K562 (cell line): ENCODE results near the gene TOMT. TPM values are rescaled to one million over a fixed set of nuclear protein-coding genes. Genes with fewer than 3 reads are reported as not detected.

ENCODE experiments used
- BCOR ChIP-seq: fragments of 450-650 bp; IDR thresholded peaks from 2 replicates; pipeline ENCODE4 v1.6.1; 2016
- CGGBP1 ChIP-seq: fragments of 250-450 bp; sonication (Bioruptor Pico); IDR thresholded peaks from 2 replicates; pipeline ENCODE4 v1.9.0; 2021; ENCODE audit warnings: mild to moderate bottlenecking
- CREB3 ChIP-seq: fragments of 450-650 bp; conservative IDR thresholded peaks from 2 replicates; pipeline ENCODE4 v1.6.1; 2016; ENCODE audit warnings: missing genetic modification characterization, low read depth, mild to moderate bottlenecking, missing compliant biosample characterization, moderate library complexity
- CXXC5 ChIP-seq: fragments of 250-450 bp; sonication (Bioruptor Pico); IDR thresholded peaks from 2 replicates; pipeline ENCODE4 v1.8.0; 2022; ENCODE audit warnings: inconsistent platforms, mild to moderate bottlenecking, moderate library complexity
- ELF2 ChIP-seq: fragments of 250-450 bp; sonication (Bioruptor Pico); IDR thresholded peaks from 2 replicates; pipeline ENCODE4 v1.5.0; 2021; ENCODE audit warnings: mild to moderate bottlenecking
- HDAC8 ChIP-seq: fragments of 450-650 bp; IDR thresholded peaks from 2 replicates; pipeline ENCODE4 v1.6.1; 2016; ENCODE audit warnings: mild to moderate bottlenecking, missing genetic modification characterization, moderate library complexity, missing compliant biosample characterization
- HSF4 ChIP-seq: fragments of 250-450 bp; sonication (Bioruptor Pico); IDR thresholded peaks from 2 replicates; pipeline ENCODE4 v2.1.2; 2022; ENCODE audit warnings: mild to moderate bottlenecking, moderate library complexity, borderline replicate concordance
- KLF6 ChIP-seq: fragments of 250-450 bp; sonication (Bioruptor Pico); IDR thresholded peaks from 2 replicates; pipeline ENCODE4 v1.4.0; 2020; ENCODE audit warnings: mild to moderate bottlenecking, moderate library complexity, borderline replicate concordance
- NR2C1 ChIP-seq, 2 experiments: fragments of 450-650 bp; IDR thresholded peaks; 2 replicates each; pipeline ENCODE4 v1.6.1; 2017; ENCODE audit warnings: mild to moderate bottlenecking in 2 of 2, antibody characterized with exemption in 1 of 2, inconsistent platforms in 1 of 2, missing compliant biosample characterization in 1 of 2, missing genetic modification characterization in 1 of 2
- SAFB2 ChIP-seq: fragments of 200-400 bp; formaldehyde crosslinking; IDR thresholded peaks from 2 replicates; pipeline ENCODE4 v1.6.1; 2018; ENCODE audit warnings: borderline replicate concordance, low read length, low read depth, moderate library complexity; ENCODE audit not compliant: severe bottlenecking
- ZFP30 ChIP-seq: fragments of 250-450 bp; sonication (Bioruptor Pico); IDR thresholded peaks from 2 replicates; pipeline ENCODE4 v1.8.0; 2022; ENCODE audit warnings: moderate library complexity, mild to moderate bottlenecking, inconsistent platforms, borderline replicate concordance
- ZNF655 ChIP-seq: fragments of 250-450 bp; sonication (Bioruptor Pico); IDR thresholded peaks from 2 replicates; pipeline ENCODE4 v1.5.0; 2021
- ZNF740 ChIP-seq, 3 experiments: fragments of 200-800 bp in 1 of 3; sonication (Bioruptor generic) in 1 of 3; sonication (generic) in 1 of 3; formaldehyde crosslinking in 1 of 3; IDR thresholded peaks; 2 replicates each; pipeline versions ENCODE4 v1.6.1 to v1.8.0; 2016 to 2022; ENCODE audit warnings: mild to moderate bottlenecking in 2 of 3, missing compliant biosample characterization in 2 of 3, missing genetic modification characterization in 2 of 3, missing genetic modification reagents in 1 of 3
- polyA plus RNA-seq, 8 experiments: library from polyadenylated mRNA; depleted of rRNA in 4 of 8; stranded (reverse) in 5 of 8; unstranded in 3 of 8; fragments of >200 nt; fragmentation: Nextera tagmentation in 2 of 8; fragmentation: Illumina TruSeq in 1 of 8; extraction: Ambion mirVana in 2 of 8; extraction: Trizol in 1 of 8; gene quantifications; 2 replicates each; pipeline versions ENCODE4 v1.2.1 to v1.2.3, GENCODE V29; 2011 to 2014; ENCODE audit warnings: inconsistent platforms in 1 of 8, missing spikeins in 1 of 8
- total RNA-seq, 7 experiments: library from RNA; depleted of rRNA in 6 of 7; stranded (reverse); fragments of >200 nt in 6 of 7; fragmentation: Illumina TruSeq in 2 of 7; extraction: Trizol in 2 of 7; gene quantifications; 2 replicates each; pipeline versions ENCODE4 v1.2.1 to v1.2.3, GENCODE V29; 2011 to 2021; ENCODE audit warnings: low replicate concordance in 1 of 7
- TF ChIP-seq, protein P1 (sequence below): fragments of 250-450 bp; sonication (Bioruptor Pico); IDR thresholded peaks from 2 replicates; pipeline ENCODE4 v1.4.0; 2020; ENCODE audit warnings: mild to moderate bottlenecking, moderate library complexity
- TF ChIP-seq, protein P2 (sequence below): fragments of 250-450 bp; sonication (Bioruptor Pico); IDR thresholded peaks from 2 replicates; pipeline ENCODE4 v1.8.0; 2022; ENCODE audit warnings: inconsistent platforms
- TF ChIP-seq, protein P3 (sequence below): fragments of 250-450 bp; sonication (Bioruptor Pico); IDR thresholded peaks from 2 replicates; pipeline ENCODE4 v1.8.0; 2022; ENCODE audit warnings: moderate library complexity, mild to moderate bottlenecking, inconsistent platforms

The TOMT gene
- total and polyA plus RNA-seq, 9 of the 15 experiments (the other 6 are each of a cell fraction or from before 2014, with no cell fraction given) = not detected

GRCh38 chr11:72155751-72156150, 50.0 kb downstream of the TOMT start (continued):
- TF ChIP-seq CREB3 (tag) (0 out of 2 replicates have a peak, but pooled peaks have one; percentile 28), BCOR (no peak), CGGBP1 (no peak), ZNF740 (CRISPR knock-in tag; IDR thresholded peaks at IDR 0.05) (no peak), ZNF740 (tag; IDR thresholded peaks at IDR 0.05) (peak in 1 of 2 experiments; percentile 77; a peak in 2 of 4 replicates), HDAC8 (tag) (peak; percentile 87; the same call in 1 of the 2 replicates), ZFP30 (CRISPR knock-in tag) (no peak), ZNF655 (no peak), ELF2 (no peak), NR2C1 (IDR thresholded peaks at IDR 0.05) (no peak), NR2C1 (tag; IDR thresholded peaks at IDR 0.05) (peak; percentile 59), CXXC5 (peak; percentile 43; the same call in 1 of the 2 replicates), SAFB2 (no peak), KLF6 (peak; percentile 49; the same call in 1 of the 2 replicates), HSF4 (CRISPR knock-in tag) (peak; percentile 60; the same call in 1 of the 2 replicates)
- TF ChIP-seq, protein P1, sequence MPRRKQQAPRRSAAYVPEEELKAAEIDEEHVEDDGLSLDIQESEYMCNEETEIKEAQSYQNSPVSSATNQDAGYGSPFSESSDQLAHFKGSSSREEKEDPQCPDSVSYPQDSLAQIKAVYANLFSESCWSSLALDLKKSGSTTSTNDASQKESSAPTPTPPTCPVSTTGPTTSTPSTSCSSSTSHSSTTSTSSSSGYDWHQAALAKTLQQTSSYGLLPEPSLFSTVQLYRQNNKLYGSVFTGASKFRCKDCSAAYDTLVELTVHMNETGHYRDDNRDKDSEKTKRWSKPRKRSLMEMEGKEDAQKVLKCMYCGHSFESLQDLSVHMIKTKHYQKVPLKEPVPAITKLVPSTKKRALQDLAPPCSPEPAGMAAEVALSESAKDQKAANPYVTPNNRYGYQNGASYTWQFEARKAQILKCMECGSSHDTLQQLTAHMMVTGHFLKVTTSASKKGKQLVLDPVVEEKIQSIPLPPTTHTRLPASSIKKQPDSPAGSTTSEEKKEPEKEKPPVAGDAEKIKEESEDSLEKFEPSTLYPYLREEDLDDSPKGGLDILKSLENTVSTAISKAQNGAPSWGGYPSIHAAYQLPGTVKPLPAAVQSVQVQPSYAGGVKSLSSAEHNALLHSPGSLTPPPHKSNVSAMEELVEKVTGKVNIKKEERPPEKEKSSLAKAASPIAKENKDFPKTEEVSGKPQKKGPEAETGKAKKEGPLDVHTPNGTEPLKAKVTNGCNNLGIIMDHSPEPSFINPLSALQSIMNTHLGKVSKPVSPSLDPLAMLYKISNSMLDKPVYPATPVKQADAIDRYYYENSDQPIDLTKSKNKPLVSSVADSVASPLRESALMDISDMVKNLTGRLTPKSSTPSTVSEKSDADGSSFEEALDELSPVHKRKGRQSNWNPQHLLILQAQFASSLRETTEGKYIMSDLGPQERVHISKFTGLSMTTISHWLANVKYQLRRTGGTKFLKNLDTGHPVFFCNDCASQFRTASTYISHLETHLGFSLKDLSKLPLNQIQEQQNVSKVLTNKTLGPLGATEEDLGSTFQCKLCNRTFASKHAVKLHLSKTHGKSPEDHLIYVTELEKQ (CRISPR knock-in tag) = peak; percentile 71; the same call in 1 of the 2 replicates
- TF ChIP-seq, protein P2, sequence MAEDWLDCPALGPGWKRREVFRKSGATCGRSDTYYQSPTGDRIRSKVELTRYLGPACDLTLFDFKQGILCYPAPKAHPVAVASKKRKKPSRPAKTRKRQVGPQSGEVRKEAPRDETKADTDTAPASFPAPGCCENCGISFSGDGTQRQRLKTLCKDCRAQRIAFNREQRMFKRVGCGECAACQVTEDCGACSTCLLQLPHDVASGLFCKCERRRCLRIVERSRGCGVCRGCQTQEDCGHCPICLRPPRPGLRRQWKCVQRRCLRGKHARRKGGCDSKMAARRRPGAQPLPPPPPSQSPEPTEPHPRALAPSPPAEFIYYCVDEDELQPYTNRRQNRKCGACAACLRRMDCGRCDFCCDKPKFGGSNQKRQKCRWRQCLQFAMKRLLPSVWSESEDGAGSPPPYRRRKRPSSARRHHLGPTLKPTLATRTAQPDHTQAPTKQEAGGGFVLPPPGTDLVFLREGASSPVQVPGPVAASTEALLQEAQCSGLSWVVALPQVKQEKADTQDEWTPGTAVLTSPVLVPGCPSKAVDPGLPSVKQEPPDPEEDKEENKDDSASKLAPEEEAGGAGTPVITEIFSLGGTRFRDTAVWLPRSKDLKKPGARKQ = no peak
- TF ChIP-seq, protein P3, sequence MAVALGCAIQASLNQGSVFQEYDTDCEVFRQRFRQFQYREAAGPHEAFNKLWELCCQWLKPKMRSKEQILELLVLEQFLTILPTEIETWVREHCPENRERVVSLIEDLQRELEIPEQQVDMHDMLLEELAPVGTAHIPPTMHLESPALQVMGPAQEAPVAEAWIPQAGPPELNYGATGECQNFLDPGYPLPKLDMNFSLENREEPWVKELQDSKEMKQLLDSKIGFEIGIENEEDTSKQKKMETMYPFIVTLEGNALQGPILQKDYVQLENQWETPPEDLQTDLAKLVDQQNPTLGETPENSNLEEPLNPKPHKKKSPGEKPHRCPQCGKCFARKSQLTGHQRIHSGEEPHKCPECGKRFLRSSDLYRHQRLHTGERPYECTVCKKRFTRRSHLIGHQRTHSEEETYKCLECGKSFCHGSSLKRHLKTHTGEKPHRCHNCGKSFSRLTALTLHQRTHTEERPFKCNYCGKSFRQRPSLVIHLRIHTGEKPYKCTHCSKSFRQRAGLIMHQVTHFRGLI (CRISPR knock-in tag) = peak; percentile 69; the same call in 1 of the 2 replicates
